G401.6 (cell line): ENCODE data around the gene C2orf74.
"Not testable (repeated sequence)": the region's sequence is repeated elsewhere in the genome, so short reads cannot be mapped to it uniquely, and the experiment has no call there.

Experiments used
- FAIRE-seq: peaks from 2 replicates; lab custom pipeline; 2012; peaks lifted over from hg19 to GRCh38; lab: Jason Lieb, UNC

Gene C2orf74

DNA sequence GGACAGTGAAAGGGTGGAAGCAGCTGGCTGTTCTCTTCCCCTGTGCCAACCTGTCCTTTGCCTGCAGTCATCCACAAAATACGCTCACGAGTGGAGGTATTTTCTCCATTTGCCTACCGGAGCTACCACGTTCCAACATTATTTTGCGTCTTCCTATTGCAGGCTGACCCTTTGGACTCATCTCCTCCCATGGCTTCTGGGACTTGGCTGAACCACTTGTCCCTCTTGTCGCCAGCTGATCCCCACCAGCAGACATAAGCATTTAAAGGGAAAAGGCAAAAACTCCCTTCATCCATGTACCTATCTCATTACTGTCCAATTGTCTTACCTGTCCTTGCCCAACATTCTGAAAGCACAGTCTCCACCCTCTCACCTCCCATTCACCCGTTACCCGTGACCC, 13.0 kb downstream of the C2orf74 start:
- no peak for FAIRE-seq

DNA sequence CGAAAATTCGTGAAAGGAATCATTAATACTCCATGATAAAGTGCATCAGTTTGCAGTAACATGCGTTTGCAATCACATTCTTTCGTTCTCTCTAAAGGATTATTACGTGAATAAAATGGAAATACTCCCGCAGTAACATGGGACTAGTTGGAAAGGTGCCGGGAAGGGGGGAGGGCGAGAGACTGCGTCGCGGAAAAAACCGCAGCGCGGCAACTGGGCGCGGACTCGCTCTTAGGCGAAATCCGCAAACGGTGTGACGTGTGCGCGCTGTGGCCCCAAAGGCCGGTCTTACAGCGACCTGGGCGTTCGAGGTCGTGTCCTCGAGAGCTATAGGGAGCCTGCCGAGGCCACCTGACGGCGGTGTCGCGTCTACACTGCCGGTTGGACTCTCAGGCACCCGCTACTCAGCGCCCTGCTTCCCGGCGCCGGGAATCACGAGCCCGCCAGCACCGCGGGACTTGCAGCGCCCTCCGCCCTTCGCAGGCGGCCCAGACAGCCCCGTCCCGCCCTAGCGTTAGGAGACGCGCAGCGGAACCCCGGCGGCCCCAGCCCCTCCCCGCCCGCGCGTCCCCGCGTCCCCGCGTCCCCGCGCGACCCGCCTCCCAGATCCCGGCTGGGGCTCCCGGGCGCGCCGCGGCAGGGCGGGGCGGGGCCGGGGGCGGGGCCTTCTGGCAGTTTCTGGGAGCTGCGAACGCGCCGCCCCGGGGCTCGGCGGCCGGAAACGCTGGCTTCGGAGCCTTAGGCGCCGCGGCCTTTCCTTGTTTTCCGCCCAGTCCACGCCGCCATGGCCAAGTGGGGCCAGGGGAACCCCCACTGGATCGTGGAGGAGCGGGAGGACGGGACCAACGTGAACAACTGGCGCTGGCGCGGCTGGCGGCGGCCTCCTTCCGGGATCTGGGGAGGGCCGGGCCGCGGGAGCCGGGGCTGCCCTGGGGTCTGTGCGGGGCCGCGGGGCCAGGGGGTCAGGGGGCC, 15.1 kb downstream of the C2orf74 start:
- no peak for FAIRE-seq

DNA sequence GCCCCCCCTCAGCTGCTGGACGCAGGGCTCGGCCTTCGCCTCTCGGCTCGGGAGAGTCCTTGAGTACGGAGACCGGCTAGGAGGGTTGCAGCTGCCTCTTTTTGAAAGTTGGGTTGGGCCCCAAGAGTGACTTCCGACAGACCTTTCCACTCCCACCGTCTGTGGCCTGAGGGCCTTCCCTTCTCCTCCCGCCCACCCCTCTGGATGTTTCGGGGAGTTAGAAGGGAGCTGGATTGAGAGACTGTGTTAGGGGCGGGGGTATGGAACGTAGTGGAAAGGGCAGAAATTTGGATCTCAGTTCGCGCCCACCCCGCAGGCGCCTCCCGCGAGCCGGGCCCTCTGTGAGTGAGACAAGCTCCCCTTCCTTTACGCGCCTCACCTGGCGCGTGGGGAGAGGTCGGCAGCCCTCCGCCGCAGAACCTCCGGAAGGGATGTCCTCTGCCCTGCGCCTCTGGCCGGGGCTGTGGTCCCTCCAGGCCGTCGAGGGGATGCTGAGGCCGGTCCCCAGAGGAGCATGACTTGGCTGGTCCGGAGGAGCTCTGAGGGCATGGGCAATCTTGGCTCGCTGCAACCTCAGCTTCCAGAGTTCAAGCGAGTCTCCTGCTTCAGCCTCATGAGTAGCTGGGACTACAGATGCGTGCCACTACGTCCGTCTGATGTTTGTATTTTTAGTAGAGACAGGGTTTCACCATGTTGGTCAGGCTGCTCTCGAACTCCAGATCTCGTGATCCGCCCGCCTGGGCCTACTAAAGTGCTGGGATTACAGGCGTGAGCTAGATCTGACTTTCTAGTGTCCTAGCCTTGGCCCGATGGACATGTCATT, 15.9 kb downstream of the C2orf74 start:
- no peak for FAIRE-seq

DNA sequence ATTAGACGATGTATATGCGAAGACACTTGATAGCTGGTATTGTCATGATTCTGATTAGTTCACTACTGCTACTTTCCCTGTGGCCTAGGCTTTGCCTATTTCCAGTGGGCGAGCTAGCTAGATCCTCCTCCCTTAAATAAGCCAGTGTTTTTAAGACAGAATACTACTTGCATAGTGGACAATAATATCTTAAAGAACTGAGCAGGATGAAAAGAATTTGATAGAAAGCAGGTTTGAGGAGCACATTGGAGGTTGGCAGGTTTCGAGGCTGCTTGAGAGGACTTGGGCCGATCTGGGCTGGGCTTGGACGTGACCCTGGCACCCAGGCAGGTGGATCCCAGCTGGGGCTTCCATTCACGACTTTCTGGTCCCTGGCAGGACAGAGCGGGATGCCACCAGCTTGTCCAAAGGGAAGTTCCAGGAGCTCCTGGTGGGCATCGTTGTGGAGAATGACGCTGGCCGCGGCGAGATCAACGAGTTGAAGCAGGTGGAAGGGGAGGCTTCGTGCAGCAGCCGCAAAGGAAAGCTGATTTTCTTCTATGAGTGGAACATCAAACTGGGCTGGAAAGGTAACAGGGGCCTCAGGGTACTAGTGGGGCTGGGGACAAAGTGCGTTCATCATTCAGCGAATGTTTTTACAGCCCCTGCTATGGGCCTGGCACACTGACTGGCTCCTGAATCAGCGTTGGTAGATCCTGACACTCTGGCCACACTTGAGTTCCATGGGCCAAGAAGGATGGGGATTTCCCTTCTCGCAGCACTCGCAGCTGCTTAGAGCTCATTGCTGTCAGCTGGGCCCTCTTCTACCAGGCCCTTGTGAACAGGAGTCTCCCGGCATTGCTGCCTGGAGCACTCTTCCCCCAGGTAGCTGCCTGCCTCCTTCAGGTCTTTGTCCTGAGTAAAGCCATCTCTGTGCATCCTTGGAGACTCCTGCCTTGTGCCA, 16.9 kb downstream of the C2orf74 start:
- no peak for FAIRE-seq

DNA sequence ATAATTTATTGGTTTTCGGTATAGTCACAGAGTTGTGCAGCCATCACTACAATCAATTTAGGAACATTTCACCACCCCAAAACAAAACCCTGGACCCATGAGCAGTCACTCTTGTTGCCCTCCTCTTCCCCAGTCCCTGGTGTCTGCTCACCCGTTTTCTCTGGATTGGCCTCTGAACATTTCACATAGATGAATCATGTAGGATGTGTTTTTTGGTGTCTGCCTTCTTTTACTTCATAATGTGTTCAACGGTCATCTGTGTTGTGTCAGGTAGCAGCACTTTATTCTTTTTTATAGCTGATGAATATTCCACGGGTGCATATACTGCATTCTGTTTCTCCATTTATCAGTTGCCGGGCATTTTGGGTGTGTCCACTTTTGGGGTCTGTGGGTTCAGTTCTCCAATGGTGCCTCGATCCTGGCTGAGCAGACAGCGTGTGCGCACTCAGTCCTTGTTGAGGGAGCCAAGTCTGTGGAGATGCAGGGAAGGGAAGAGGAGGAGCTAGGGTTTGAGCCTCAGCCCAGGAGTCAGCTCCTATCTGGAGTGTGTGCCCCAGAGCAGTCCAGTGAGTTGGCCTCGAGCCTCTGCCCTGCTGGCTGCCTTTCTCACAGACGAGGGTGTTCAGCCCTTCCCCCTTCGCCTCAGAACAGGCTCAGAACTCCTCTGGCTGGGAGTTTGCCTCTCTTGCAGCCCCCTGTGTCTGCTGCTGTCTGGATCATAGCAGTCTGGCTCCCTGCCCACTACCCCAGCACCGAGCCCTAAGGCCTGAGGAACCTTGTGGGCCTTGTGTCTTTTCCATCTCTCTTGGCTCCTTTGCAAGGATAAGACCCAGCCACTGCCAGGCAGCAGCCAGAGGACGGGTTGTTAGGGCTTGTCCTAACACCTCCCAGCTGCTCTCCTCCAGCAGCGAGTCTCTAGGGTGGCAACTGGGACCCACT, 18.0 kb downstream of the C2orf74 start:
- FAIRE-seq: no peak

DNA sequence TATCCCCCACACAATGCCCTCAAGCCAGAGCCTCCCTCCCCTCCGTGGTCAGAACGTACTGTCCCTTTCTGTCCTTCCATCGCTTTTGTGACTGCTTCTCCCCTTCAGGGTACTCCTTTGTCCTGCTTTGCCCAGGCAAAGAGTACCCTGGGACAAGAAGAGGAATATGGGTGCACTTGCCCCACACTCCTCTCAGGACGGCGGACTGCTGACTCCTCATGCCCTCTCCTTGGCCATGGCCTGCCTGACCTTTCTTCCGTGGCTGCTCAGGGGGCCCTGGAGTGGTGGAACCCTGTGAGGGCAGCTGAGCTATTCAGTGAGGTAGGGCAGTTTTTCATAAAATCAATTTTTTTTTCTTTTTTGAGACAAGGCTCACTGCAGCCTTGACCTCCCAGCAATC, 18.7 kb downstream of the C2orf74 start:
- no peak for FAIRE-seq

DNA sequence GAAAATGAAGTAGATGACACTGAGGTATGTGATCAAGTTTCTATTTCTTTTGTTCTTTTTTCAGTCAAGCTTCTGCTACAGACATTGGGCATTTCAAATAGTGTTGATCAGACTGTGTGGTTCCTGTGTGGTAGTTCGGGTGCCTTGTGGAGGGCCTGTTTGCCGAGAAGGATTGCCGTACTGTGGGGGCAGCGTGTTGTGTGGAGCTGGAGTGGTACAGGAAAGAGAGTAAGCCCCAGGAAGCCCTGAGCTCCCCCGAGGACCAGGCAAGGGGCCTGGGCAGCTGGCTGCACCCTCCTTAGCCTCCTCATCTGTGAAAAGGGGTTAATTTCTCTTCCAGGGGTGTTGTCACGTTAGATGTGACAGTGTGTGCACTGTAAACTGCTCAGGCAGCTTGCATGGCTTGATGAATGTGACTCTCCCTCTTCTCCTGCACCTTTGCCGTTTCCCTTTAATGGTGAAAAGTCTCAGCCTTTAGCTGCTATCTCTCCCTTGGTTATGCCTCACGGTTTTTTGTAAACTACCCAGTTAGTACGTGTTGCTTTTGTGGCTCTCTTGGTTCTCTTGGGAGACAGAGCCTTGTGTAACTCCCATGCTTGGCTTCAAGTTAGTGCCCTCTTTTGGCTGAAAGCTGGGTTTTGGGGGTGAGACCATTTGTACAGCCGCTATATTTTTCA, 19.5 kb downstream of the C2orf74 start:
- no peak for FAIRE-seq

DNA sequence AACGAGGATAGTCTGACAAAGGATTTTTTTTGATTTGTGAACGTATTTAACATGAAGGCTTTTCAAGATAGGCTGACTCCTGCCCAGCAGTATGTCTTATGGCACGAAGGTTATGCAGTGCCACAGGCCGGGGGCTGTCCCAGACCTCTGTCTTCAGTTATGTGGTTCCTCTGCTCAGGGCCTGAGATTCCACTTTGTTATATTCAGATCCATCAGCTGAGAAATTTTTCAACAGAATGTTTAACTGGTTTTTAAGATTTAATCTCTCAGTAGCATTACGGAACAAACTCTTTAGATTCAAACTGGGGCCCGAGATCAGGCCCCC, 20.0 kb downstream of the C2orf74 start:
- FAIRE-seq: no peak

DNA sequence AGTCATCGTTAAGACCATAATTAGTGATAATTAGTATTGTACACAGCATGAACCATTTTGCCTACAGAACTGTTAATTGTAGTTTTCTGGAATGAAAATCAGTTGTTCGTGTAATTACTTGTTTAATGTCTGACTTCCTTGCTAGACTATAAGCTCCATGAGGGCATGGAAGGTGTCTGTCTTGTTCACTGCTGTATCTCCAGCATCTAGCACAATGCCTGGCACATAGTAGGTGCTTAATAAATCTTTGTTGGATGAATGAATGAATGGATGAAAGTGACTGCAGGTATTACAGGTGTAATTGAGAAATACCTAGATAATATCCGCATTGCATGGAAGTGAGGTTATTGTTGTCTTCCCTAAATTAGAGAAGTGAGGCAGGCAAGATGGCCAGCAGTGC, 21.8 kb downstream of the C2orf74 start:
- FAIRE-seq: no peak

DNA sequence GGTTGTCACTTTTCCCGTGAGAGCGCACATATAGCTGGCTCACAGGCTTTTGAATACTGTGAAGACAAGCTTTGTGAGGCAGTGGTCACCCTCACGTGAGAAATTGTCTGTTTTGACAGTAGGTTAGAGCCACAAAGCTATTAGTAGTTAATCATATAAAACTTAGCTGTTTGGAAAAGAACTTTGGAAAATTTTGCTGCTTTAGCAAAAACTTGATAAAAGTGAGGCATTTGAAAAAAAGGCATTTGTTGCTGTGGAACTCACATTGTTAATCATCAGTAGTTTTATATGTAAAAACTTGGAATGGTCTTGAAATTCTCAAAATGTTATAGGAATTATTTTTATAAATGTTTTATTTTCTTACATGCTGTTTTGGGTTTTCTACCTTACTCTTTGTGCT, 22.3 kb downstream of the C2orf74 start:
- FAIRE-seq: no peak

DNA sequence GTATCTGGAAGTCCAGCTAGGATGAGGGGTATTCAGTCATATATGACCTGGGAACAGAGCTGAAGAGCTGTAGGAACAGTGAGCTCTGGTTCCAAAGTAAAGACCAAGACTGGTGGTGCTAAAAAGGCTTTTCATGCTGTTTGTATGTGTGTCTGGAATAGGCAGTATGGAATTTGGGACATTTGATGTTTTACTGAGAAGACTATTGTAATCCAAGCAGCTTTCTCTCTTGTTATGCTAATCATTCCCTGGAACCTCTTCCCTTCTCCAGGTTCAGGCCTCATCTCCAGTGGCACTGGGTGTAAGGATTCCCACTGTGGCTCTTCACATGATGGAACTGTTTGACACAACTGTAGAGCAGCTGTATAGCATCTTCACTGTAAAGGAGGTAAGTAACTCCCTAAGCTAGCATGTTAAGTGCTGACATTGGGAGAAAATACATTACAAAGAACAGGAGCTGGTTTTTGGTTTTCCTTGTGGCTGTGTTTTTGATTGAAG, 23.3 kb downstream of the C2orf74 start:
- FAIRE-seq: no peak

DNA sequence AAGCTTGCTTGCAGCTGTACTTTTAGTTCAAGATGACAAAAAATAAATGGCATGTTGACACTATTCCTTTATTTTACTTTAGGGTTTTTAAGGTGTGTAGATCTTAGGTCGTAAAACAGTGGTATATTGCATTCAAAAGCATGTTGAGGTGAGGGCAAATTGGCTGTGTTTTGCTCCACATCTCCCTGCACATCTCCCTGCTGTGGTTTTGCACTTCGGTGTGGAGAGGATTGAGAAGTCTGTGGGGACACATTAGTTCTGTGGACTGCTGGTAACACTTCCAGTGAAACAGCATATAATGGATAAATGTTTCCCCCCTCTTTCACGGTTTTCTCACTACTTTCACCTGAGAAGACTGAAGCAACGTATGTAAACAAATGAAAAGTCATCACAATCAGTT, 25.1 kb downstream of the C2orf74 start:
- FAIRE-seq: no peak

DNA sequence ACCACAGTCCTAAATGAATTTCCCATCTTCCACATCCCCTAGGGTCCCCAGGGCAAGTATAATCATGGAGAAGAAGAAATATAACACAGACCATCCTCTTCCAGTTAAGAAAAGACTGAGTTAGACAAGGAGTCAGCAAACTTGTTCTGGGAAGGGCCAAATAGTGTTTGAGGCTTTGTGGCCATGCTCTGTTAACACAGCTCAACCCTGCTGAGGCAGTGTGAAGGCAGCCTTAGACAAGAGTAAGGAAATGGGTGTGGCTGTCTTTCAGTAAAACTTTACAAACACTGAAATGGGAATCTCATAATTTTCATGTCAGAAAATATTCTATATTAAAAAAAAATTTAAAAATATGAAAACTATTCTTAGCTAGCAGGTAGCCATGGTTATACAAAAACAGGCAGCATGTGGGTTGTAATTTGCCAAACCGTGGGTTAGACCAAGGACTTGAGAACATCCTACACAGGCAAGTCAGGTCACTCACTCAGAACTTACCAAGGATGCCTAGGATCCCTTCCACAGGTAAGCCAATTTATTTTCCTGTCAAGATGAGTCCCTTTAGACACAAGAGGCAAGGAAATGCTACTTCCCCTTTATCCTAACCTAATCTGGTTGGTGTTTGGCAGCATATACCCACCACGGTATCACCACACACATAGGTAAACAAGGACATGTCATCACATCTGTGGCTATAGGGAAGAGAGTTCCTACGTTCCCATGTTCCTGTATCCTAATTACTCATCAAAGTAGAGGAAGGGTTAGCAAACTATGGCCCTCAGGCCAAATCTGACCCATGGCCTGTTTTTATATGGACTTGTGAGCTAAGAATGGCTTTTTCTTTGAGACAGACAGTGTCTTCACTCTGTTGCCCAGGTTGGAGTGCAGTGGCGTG, 31.9 kb downstream of the C2orf74 start:
- FAIRE-seq: no peak

DNA sequence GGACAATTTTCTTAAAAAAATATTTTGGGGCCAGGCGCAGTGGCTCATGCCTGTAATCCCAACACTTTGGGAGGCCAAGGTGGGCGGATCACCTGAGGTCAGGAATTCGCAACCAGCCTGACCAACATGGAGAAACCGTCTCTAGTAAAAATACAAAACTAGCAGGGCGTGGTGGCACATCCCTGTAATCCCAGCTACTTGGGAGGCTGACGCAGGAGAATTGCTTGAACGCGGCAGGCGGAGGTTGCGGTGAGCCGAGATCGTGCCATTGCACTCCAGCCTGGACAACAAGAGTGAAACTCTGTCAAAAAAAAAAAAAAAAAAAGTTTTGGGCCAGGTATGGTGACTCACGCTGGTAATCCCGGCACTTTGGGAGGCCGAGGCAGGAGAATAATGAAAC, 32.7 kb downstream of the C2orf74 start:
- not testable (repeated sequence) for FAIRE-seq

DNA sequence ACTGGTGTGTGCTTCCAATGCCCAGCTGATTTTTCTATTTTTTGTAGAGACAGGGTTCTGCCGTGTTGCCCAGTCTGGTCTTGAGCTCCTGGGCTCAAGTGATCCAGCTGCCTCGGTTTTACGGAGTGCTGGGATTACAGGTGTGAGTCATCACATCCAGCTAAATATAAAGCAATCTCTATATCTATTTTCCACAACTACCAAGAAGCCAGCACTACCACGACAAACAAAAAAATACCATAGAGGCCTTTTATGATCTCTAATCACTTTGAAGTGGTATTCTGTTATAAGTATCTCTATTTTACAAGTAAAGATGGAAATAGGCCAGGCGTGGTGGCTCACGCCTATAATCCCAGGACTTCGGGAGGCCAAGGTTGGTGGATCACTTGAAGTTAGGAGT, 34.7 kb downstream of the C2orf74 start:
- no peak for FAIRE-seq

DNA sequence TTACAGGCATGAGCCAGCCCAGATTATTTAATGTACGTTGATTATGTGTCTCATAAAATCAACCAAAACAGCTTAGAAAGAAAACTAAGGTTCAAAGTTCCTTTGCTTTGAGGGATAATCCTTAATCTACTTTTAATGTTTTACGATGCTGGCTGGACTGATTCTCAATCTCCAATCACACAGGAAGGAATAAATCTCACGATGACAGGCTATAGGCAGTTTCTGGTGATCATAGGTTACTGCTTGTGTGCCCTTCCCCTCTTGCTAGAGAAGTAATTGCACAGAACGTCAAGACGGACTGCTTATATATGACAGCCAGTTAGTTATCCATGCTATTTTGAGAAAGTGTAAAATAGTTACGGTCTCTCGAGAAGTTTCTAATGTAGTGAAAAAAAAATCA, 43.1 kb downstream of the C2orf74 start:
- FAIRE-seq: no peak

DNA sequence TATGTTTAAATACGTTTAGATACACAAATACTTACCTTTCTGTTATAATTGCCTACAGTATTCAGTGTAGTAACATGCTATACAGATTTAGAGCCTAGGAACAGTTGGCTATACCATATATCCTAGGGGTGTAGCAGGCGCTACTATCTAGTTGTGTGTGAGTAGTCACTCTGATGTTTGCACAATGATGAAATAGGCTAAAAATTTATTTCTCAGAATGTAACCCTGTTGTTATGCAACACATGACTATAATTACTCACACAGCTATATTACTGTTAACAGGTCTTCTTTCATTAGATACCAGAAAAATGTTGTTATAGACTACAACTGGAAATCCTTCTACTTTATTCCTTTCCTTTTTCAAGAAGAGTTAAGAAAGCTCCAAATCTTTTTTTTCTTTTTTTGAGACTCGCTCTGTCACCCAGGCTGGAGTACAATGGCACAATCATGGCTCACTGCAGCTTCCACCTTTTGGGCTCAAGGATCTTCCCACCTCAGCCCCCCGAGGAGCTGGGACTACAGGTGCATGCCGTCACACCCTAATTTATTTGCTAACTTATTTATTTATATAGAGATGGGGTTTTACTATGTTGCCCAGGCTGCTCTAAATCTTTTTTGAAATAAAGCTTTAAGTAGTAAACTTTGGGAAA, 48.5 kb downstream of the C2orf74 start:
- no peak for FAIRE-seq

DNA sequence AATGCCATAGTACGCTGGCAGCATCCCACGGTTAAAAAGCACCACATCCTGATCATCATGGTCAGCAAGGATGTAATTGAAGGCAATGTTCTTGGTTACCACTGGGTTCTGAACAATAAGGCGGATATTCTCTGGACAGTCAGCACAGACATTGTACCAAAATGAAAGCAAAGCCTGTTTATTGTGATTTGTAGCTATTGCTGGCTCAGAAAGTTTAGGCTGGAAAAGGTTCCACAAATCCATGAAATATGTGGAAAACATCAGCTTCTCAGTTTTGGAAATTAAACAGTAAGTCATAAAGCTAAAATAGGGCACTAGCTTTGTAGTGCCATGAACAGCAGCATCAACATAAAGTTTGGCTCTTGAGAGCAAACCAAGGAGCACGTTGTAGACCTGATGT, 52.2 kb downstream of the C2orf74 start:
- FAIRE-seq: no peak
